Fibroblast of skin of left quadriceps (primary cell): Measurements from ENCODE around the gene ANKRD9.

ENCODE experiments used
- DNase-seq, 2 experiments: peaks; one replicate each; pipeline ENCODE4 v3.0.0-alpha.2; 2013; ENCODE audit warnings: low read depth in 2 of 2

The ANKRD9 gene

GRCh38 chr14:102473559-102473958, 36.0 kb downstream of the ANKRD9 start:
- no peak for DNase-seq

DNA sequence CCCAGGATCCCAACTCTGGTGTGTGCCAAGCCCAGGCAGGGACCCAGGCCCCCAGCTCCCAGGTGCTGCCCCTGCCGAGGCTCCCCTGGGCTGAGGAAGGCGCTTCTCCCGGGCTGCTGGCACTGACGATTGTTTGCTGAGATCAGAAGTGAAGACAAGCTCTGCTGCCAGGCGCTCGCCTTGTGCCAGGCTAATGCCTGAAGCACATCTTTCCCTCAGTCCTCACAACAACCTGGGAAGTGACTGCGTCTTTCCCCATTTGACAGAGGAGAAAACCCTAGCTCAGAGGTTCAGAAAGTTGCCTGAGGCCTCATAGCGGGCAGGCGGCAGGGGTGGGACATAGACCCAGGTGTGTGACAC, 36.8 kb downstream of the ANKRD9 start:
- no peak for DNase-seq

- no peak for DNase-seq
Observed at GRCh38 chr14:102471921-102472790, 37.4 kb downstream of the ANKRD9 start.

DNA sequence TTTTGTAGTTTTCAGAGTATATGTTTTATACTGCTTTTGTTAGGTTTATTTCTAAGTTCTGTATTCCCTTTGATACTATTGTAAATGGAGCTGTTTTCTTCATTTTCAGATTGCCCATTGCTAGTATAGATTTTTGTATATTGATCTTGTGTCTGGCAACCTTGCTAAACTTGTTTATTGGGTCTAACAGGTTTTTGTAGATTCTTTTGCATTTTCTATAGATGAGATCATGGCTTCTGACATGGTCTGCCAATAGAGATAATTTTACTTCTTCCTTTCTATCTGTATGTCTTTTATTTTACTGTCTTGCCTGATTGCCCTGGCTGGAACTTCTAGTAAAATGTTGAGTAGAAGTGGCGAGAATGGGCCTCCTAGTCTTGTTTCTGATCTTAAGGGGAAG, 40.3 kb downstream of the ANKRD9 start:
- no peak for DNase-seq

DNA sequence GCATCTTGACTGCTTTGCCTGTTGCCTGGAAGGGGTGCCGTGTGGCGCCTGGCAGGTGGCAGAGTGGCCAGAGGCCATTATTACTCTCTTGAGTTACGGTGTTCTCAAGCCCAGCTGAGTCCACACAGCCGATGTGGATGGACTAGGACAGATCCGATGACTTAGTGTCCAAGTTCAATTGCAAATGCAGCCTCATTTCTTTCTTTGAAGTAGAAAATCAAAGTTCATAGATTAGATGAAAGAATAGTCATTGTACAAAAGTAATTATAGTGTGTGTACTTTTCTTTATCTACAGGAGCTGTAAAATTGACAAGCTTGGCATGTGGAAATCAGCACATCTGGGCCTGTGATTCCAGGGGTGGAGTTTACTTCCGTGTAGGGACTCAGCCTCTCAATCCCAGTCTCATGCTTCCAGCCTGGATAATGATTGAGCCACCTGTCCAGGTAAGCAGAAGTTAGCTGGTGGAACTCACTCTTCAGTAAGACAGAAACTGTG, 44.7 kb downstream of the ANKRD9 start:
- DNase-seq, result no peak

DNA sequence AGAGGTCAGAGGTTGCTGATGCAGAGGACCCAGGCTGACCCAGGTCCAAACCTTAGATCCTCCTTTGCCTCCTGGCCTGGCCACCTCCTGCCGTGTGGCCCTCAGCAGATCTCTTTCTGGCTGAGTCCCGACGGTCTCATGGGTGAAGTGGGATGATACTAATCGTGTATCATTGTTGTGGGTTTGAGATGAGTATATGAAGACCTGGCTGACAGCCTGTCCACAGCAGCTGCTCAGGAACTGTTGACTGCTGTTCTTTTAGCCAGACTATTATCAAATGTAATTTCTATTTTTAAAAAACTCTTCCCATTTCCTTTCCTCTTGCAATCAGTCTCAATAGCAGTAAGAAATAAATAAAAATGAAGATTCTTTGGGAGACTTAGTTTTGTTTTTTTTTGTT, 45.6 kb downstream of the ANKRD9 start:
- no peak for DNase-seq

GRCh38 chr14:102462391-102462790, 47.2 kb downstream of the ANKRD9 start:
- DNase-seq, result no peak

GRCh38 chr14:102461490-102462338, 47.9 kb downstream of the ANKRD9 start:
- no peak for DNase-seq

- DNase-seq, result no peak
Observed at GRCh38 chr14:102457509-102457908, 52.1 kb downstream of the ANKRD9 start.

DNA sequence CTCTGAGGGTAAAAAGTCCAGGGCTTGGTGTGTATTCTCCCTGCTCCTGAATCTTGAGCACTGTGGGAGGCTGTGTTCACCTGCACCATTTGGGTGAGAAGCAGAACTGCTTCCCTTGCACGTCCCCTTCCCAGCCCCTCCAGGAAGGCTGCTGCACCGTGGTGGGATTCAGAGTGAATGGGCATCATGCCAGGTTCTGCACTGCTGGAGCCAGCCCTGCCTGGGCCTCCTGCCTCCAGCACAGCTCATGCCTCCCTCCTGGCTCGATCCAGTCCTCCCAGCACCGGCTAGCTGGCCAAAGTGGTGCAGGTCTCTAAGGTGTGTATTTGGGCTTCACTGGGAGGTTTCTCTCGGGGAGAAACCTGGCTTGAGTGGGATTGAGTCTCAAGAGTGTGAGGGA, 54.9 kb downstream of the ANKRD9 start:
- no peak for DNase-seq

DNA sequence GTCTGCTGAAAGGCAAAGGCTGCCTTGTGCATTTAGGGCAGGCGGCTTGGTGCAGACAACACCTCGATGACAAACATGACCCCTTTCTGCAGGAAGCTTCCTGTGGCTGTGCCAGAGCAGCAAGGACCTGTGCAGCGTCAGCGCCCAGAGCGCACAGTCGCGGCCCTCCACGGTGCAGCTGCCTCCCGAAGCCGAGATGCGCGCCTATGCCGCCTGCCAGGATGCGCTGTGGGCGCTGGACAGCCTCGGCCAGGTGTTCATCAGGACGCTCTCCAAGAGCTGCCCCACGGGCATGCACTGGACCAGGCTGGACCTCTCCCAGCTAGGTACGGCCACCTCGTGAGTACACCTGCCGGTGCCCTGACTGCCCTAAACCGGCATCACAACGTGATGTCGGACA, 57.3 kb downstream of the ANKRD9 start:
- DNase-seq, result no peak
